Astrocyte of the cerebellum (primary cell): ENCODE measurements around the gene LGR4.
"Not testable (repeated sequence)": the region's sequence is repeated elsewhere in the genome, so short reads cannot be mapped to it uniquely, and the experiment has no call there.

ENCODE experiments used
- DNase-seq: peaks from one replicate; pipeline ENCODE4 v3.0.0-alpha.2; 2011; ENCODE audit warnings: low read depth
- H3K4me3 ChIP-seq: 2 replicates; pipeline ENCODE4 v1.5.1; 2011; ENCODE audit warnings: mild to moderate bottlenecking, low read depth, low read length, moderate library complexity
- in situ Hi-C: cut with HindIII; loops from 2 replicates; pipeline ENCODE4 v1.10.0; 2017; ENCODE audit warnings: low sequenced_read_pairs
- TF ChIP-seq, protein P1 (sequence below): IDR thresholded peaks from 2 replicates; pipeline ENCODE4 v1.5.1; 2012; ENCODE audit warnings: low read length, low read depth, moderate library complexity, mild to moderate bottlenecking; ENCODE audit errors: missing control alignments

The LGR4 gene

DNA sequence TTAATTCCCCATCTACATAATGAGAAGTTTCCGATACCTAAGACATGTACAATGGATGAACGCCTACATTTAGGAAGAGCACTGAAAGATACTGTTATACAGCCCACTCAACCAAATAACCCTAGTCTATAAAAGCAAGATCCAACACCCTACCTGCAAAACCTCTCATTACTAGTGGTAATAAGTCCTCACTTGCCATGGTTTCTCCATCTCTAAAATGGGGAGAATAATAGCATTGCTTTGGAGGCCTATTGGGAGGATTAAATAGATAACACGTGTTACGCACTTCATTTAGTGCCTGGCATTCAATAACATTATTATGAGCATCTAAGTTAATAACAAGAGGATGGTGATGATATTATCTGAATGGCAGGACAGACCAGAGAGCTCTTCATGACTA, 16.9 kb downstream of the LGR4 start:
- in situ Hi-C loops: no loop called here
- H3K4me3 ChIP-seq: no peak overlapping the region

DNA sequence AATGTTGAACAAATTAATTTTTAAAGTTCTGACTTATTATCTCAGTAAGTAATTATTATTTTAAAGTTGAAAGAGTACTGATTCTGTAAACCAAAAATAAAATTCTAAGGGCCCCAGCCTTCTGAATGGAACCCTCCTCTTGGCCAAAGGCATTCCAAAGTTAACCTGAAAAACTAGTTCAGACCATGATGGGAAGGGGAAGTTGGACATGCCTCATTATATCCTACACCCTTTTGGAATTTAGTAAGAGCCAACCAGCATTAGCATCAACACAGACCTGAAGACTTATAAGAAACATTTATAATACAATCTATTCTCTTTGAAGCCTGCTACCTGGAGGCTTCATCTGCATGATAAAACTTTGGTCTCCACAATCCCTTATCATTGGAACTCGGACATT, 18.9 kb downstream of the LGR4 start:
- DNase-seq: no peak
- in situ Hi-C loops: no loop called here
- TF ChIP-seq, protein P1, sequence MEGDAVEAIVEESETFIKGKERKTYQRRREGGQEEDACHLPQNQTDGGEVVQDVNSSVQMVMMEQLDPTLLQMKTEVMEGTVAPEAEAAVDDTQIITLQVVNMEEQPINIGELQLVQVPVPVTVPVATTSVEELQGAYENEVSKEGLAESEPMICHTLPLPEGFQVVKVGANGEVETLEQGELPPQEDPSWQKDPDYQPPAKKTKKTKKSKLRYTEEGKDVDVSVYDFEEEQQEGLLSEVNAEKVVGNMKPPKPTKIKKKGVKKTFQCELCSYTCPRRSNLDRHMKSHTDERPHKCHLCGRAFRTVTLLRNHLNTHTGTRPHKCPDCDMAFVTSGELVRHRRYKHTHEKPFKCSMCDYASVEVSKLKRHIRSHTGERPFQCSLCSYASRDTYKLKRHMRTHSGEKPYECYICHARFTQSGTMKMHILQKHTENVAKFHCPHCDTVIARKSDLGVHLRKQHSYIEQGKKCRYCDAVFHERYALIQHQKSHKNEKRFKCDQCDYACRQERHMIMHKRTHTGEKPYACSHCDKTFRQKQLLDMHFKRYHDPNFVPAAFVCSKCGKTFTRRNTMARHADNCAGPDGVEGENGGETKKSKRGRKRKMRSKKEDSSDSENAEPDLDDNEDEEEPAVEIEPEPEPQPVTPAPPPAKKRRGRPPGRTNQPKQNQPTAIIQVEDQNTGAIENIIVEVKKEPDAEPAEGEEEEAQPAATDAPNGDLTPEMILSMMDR: no peak
- H3K4me3 ChIP-seq: no peak overlapping the region

More for the DNA sequence above, 16.9 kb downstream of the LGR4 start:
- TF ChIP-seq, protein P1: no peak
- DNase-seq: no peak

DNA sequence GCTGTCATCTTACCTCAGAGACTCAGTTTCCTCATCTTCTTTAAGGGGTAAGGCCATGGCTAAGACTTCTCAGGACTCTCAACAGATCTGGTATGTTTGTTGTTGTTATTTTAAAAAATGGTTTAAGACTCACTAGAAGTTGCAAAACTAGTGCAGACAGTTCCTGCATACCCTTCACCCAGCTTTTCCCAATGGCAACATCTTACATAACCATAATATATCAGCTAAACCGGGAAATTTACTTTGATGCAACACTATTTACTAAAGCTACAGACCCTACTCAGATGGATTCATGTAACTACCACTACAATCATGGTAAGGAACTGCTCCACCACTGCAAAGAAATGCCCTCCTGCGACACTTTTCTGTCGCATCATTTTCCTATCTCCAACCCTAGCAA, 20.4 kb downstream of the LGR4 start:
- TF ChIP-seq, protein P1: no peak
- DNase-seq: no peak
- in situ Hi-C loops: no loop called here
- H3K4me3 ChIP-seq: no peak overlapping the region

DNA sequence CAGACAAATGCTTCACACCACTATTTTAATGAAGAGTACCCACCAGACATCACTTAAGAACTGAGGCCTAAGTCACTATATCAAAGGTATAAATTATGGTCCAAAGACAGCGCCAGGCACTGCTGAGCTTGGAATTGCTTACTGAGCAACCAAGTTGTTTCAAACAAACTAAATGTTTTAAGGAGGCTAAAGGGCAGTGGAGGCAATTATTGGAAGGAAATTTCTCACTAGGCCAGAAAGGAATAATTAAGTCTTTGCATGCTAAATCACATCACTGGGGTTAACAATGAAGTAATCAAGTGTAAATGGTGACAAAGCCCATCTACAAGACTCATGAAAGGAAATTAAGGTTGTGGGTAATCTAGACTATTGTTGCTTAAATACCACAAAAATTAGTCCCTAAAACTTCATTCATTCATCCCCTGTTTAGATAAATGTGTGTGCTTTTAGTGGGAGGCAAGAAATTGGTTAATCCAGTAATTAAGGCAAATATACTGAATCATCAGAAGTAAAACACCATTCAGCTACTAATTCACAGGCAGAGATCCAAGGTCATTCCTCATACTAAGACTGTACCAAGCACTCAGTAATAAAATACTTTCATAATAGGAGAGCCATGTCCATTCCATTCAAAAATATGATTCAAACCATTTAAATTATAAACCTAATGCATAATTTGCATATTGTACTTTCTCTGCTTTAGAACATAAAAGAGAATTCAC, 21.2 kb downstream of the LGR4 start:
- in situ Hi-C loops: no loop called here
- TF ChIP-seq, protein P1: no peak
- DNase-seq: no peak
- H3K4me3 ChIP-seq: no peak overlapping the region

DNA sequence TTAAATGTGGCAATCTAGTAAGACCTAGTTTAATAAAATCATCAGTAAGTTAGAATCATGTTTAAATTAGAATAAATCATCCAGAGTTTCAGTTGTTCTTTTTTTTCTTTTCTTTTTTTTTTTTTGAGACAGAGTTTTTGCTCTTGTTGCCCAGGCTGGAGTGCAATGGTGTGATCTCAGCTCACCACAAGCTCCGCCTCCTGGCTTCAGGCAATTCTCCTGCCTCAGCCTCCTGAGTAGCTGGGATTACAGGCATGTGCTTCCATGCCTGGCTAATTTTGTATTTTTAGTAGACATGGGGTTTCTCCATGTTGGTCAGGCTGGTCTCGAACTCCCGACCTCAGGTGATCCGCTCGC, 24.4 kb downstream of the LGR4 start:
- in situ Hi-C loops, H3K4me3 ChIP-seq, DNase-seq: not testable (repeated sequence)

DNA sequence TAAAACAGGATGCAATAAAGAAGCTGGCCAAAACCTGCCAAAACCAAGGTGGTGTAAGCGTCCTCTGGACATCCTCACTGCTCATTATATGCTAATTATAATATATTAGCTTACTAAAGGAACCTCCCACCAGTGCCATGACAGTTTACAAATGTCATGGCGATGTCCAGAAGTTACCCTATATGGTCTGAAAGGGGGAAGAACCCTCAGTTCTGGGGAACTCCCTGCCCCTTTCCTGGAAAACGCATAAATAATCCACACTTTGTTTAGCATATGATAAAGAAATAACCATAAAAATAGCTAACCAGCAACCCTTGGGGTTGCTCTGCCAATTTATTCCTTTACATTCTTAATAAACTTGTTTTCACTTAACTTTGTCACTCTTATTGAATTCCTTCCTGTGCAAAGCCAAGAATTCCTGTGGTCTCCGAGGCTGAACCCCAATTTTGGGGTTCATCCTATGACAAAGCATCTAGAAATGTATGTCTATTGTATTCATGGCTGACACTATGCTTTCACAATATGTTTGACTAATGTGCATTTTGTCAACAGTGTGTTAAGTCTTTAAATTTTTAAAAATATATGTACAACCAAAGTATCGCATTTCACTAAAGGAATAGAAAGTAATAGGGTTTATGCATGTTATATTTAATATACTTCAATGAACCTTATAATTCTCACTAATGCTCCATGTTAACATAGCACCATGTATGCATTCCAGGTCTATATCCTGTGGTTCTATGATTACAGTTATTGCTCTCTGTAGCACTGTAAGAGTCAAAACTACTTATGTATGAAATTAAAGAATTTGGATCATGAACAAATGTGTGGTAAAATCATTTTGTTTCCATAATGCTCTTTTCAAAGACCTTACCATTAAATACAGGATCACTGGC, 25.1 kb downstream of the LGR4 start:
- TF ChIP-seq, protein P1: no peak
- in situ Hi-C loops: no loop called here
- no peak overlapping the region for H3K4me3 ChIP-seq
- no peak for DNase-seq

DNA sequence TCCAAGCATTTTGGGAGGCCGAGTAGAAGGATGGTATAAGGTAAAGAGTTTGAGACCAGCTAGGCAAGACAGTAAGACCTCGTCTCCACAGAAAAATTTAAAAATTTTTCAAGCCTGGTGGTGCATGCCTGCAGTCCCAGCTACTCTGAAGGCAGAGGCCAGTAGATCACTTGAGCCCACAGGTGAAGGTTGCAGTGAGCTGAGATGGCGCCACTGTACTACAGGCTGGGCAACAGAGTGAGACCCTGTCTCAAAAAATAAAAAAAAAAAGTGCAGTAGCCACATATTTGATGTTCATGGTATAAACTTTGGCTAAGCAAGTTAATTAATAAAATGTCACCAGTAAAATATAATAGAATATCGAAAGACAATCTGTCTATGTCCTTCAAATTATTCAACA, 27.0 kb downstream of the LGR4 start:
- TF ChIP-seq, protein P1: no peak

More for the DNA sequence above, 27.0 kb downstream of the LGR4 start:
- H3K4me3 ChIP-seq: no peak overlapping the region
- in situ Hi-C loops: no loop called here
- DNase-seq: no peak
